HG03521 (cell line): ENCODE data around the gene ZNF594.
"Not testable (repeated sequence)": the region's sequence is repeated elsewhere in the genome, so short reads cannot be mapped to it uniquely, and the experiment has no call there.

Experiments
- ATAC-seq: cut with Tn5 transposase; IDR thresholded peaks from one replicate; pipeline ENCODE4 v1.9.1; 2021; ENCODE audit warnings: mild to moderate bottlenecking, moderate library complexity; ENCODE audit not compliant: unreplicated experiment

Gene ZNF594

GRCh38 chr17:5191541-5192417 is at the start of gene ZNF594:
Gene ZNF594 (minus strand): TSS chr17:5191868. CDS start chr17:5184256, 7,612 bp downstream.
- peak; percentile 97 for ATAC-seq

- ATAC-seq: not testable (repeated sequence)
Measured at GRCh38 chr17:5239769-5240168, 48.1 kb upstream of the ZNF594 start.

GRCh38 chr17:5238333-5238732 is 46.7 kb upstream of the ZNF594 start:
- ATAC-seq: no peak

- ATAC-seq: no peak
Measured at GRCh38 chr17:5237541-5238016, 45.9 kb upstream of the ZNF594 start.

- ATAC-seq: no peak
Measured at GRCh38 chr17:5236938-5237540, 45.4 kb upstream of the ZNF594 start.

GRCh38 chr17:5234645-5235576 is 43.2 kb upstream of the ZNF594 start, which contains the start of gene SCIMP:
Gene SCIMP (minus strand): TSS chr17:5234860. CDS start chr17:5234755, 105 bp downstream.
- ATAC-seq: peak; percentile 43

GRCh38 chr17:5233492-5233891 is 41.8 kb upstream of the ZNF594 start:
- ATAC-seq: not testable (repeated sequence)

- ATAC-seq: peak; percentile 45
Measured at GRCh38 chr17:5226940-5227878, 35.5 kb upstream of the ZNF594 start.

GRCh38 chr17:5225668-5226457 is 34.2 kb upstream of the ZNF594 start:
- ATAC-seq: no peak

GRCh38 chr17:5221912-5222311 is 30.2 kb upstream of the ZNF594 start:
- ATAC-seq: not testable (repeated sequence)

GRCh38 chr17:5220074-5220473 is 28.4 kb upstream of the ZNF594 start:
- ATAC-seq: no peak

GRCh38 chr17:5219536-5219935 is 27.9 kb upstream of the ZNF594 start:
- no peak for ATAC-seq

GRCh38 chr17:5217562-5217961 is 25.9 kb upstream of the ZNF594 start:
- ATAC-seq: not testable (repeated sequence)

GRCh38 chr17:5211458-5211857 is 19.8 kb upstream of the ZNF594 start:
- no peak for ATAC-seq

- no peak for ATAC-seq
Measured at GRCh38 chr17:5210614-5211252, 19.1 kb upstream of the ZNF594 start.

- ATAC-seq: no peak
Measured at GRCh38 chr17:5210091-5210490, 18.4 kb upstream of the ZNF594 start.

GRCh38 chr17:5209396-5209795 is 17.7 kb upstream of the ZNF594 start:
- no peak for ATAC-seq

- no peak for ATAC-seq
Measured at GRCh38 chr17:5203908-5204294, 12.2 kb upstream of the ZNF594 start.
